SKM-1 (cell line): ENCODE measurements around the gene ADGRL3.
"Not testable (repeated sequence)": the region's sequence is repeated elsewhere in the genome, so short reads cannot be mapped to it uniquely, and the experiment has no call there.

Experiments used
- DNase-seq: peaks from one replicate; lab custom pipeline; 2025; ENCODE audit not compliant: unreplicated experiment; lab: John Stamatoyannopoulos, UW

ADGRL3 gene

DNA sequence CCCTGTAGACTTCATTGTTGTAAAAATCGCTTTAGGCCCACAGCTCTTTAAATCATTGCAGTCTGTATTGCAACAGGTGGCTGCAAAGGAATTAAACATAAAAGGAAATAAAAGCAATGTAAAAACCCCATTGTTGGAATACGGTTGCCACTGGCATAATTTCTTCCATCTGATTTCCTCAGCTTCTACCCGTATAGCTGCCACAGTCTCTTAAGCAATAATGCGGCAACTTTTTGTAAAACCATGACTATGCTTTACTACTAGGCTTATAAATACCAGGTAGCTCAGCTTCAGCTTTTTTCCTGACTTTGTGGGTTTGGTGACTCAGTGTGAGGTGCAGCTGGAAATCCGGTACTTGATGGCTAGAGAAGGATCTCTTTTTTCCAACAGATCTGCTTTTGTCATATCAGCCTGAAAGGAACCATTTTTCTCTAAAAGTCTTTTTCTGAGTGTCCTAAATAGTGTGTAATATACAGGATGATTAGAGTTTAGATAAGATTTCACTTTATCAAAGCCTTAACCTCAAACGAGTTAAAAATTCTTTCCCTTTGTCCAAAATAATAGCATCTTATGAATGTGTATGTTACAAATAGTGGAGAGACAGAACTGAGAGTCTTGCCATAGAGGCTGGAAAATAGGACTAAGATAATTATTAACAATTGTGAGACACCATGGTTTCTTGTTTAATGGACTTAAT lies 268.0 kb downstream of the ADGRL3 start:
- peak; percentile 68 for DNase-seq

DNA sequence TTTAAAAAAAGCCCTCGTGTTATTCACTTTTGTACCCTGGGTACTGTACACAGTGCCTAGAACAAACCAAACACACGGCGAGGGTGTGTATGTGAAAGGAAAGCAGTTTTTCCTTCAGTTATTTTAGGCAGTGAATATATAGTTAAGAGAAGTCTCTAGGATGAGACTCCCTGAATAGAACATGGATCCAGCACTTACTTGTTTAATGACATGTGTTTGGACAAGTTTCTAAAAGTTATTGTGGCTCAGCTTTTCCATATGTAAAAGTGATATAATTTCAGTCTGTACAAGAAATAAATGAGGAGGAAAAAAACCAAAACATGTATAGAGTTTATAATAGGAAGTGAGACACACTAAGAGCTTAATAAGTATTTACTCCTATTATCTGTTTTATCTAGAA lies 273.2 kb downstream of the ADGRL3 start:
- DNase-seq, result no peak

DNA sequence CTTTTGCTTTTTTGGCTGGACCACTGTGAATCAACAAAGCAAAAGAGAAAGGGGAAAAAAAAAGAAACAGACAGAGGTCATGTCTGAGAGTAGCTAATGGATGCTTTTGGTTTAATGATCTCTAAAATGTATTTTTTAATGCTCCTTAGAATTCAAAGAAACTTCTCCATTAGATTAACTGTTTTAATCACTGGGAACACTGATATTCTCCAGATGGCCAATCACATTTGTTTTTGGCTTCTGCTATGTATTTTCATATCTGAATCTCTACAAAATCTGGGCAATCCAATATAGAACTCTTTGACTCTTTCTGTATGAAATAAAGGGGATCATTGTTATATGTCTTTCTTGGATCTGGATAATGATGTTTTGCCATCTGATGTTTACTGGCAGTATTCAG lies 278.2 kb downstream of the ADGRL3 start:
- no peak for DNase-seq

GRCh38 chr4:61485056-61485455 lies 284.9 kb downstream of the ADGRL3 start:
- DNase-seq, result no peak

GRCh38 chr4:61489927-61490326 lies 289.8 kb downstream of the ADGRL3 start:
- DNase-seq, result no peak

GRCh38 chr4:61493041-61493440 lies 292.9 kb downstream of the ADGRL3 start:
- no peak for DNase-seq

DNA sequence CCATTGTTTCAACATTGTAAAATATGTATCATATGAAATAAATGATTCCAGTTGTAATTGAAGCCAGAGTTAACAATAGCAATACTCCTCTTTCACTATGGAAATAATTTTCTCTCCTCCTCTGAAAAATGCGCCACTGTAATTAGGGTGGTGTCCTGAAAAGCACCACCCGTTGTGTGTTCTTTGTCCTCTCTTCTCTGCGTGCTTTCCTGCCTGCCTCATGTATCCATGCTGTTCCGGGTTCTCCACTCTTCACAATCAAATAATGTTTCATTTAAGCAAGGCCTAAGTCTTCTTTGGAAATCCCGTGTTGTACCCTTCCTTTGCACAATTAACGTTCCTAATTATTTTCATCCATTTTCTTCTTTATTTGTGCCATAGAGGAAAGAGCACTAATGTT lies 293.3 kb downstream of the ADGRL3 start:
- no peak for DNase-seq

DNA sequence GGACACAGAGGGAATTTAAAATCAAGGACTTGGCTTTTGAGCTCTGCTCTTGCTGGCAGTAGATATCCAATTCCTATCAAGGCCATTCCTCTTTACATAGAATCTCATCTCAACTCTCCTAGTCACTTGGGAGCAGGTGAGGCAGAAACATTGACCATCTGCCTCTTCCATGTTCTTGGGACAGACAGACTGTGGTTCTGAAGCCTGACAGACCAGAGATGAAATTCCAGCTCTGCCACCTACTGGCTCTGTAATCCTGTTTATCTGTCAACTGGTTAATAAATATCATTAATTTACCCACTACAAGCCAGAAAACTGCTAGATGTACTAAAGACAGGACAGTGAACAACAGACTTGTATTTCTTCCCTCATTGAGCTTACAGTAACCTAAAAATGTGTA lies 300.8 kb downstream of the ADGRL3 start:
- no peak for DNase-seq

GRCh38 chr4:61501812-61502211 lies 301.7 kb downstream of the ADGRL3 start:
- DNase-seq, result no peak

GRCh38 chr4:61505773-61506685 lies 305.9 kb downstream of the ADGRL3 start:
- DNase-seq, result no peak

DNA sequence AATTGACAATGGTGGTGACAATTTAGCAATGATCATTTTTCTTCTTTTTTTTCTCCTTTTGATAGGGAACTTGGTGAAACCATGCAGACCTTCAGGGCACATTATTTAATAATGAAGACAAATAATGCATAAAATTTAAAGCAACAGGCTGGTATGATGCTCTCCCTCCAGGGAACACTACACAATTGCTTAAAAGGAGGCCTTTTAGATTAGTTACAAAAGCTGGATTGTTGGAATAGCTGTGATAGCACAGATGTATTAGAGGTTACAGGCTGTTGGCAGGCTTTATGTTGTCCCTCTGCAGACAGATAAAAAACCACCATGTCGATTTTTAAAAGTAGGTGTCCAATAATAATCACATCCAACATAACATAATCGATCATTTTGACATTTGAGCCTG lies 307.0 kb downstream of the ADGRL3 start:
- no peak for DNase-seq

- not testable (repeated sequence) for DNase-seq
Observed at GRCh38 chr4:61509721-61510241, 309.7 kb downstream of the ADGRL3 start.

DNA sequence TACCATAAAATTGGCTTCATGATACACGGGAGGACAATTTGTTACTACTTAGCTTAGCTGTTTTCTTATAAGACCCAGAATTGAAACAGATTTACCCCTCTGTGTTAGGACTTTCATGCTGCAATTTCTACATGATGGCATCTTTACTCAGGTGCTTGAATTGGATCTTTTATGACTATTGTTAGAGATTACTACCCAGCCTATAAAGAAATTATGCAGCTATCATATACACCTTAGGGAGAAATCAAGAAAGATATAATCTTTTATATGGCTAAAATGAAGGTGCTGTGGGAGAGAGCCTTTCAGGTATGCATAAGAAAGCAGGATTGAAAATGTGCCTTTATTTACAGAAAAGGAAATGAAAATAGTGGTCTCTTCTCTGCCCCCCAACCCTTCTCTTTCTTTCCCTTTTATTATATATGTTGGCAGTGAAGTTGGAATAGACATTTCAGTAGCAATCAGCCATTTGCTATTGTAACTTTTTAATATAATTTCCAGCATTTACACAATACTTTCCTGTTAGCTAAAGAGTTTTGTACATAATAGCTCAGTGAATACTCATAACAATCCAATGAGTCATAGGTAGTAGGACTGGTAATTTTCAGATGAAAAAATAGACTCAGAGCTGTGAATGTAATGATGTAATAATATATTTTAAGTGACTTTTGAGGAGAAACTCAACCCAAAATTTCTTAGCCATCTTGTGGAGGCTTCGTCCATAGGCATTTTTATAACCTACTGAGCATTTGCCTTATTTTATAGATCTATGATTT lies 311.8 kb downstream of the ADGRL3 start:
- DNase-seq, result no peak

DNA sequence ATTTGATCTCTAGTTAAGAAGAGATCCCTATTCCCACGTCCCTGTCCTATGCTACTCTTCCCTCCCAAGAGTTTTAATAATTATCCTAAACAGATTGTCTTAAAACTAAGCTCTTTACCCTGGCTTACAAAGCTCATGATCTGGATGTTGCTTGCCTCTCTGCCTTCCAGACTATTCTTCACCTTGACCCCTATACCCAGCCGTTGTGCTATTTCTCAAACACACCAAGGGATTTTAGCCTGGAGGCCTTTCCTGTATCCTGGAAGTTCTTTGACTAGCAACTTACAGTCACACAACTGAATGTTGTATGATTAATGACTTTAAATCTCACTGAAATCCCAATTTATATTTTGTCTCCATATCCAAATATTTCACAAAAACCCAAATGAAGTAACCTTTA lies 314.9 kb downstream of the ADGRL3 start:
- no peak for DNase-seq

- no peak for DNase-seq
Observed at GRCh38 chr4:61517144-61517543, 317.0 kb downstream of the ADGRL3 start.

- DNase-seq, result no peak
Observed at GRCh38 chr4:61520166-61520565, 320.0 kb downstream of the ADGRL3 start.

DNA sequence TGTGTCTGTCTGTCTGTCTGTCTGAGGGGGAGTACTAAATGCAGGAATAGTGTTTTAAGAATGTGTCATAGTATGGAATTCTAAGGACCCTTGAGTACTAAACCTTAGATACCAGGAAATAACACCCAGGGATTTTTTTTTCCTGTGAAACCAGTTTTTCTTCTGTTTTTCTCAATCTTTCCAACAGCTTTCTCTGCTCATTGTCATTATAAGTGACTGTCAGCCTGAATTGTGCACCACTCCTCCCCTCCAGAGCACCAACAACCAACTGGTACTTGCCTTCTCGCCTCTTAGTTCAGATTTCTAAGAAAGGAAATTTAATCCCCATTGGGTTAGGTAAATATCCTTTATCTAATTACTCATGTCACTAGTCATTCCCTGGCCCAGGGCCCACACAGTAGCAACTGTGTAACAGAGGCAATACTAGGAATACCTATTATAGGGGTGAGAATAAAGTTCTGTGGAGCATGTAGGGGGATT lies 320.6 kb downstream of the ADGRL3 start:
- no peak for DNase-seq

GRCh38 chr4:61521451-61521850 lies 321.3 kb downstream of the ADGRL3 start:
- DNase-seq, result no peak

GRCh38 chr4:61522312-61522711 lies 322.2 kb downstream of the ADGRL3 start:
- DNase-seq, result no peak

DNA sequence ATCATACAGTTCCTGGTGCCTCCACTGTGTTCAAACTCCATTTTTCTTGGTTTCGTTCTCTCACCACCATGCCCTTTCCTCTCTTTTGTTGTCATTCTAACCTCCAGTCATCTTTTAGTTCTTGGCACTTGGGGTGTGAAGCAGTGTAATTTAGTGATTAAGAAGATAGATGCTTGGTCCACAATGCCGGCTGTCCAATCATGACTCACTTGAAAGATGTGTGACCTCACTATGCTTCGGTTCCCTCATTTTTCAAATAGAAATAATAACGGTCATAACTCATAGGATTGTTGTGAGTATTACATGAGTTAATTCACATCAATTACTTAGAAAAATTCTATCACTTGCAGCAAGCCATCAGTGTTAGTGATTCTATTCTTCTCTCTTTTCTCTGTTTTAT lies 327.8 kb downstream of the ADGRL3 start:
- no peak for DNase-seq

DNA sequence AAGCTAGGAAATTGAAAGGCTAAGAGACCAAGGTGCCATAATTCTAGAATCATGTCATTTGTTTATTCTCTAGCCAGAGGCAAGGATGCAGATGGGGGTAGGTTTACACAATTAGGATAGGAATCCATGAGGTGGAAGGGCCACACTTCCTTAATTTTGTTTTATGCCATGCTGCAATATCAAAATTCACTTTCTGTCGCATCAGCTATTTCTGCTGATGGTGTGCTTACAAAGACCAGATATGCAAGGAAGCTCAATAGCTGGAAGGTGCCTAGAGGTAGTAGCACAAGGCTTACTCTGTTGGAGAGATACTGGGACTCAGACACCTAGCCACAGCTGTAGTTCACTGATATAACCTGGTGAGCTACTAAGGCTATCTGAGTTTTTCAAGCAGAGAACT lies 328.5 kb downstream of the ADGRL3 start:
- DNase-seq, result no peak
